GM18867 (cell line): ENCODE measurements around the gene ZNF688.
A peak's percentile ranks its signal among the peaks of the same experiment; 100 is the strongest.

Experiments used
- ATAC-seq: cut with Tn5 transposase; IDR thresholded peaks from one replicate; pipeline ENCODE4 v1.9.1; 2021; ENCODE audit warnings: mild to moderate bottlenecking, moderate library complexity; ENCODE audit not compliant: unreplicated experiment

ZNF688 gene

DNA sequence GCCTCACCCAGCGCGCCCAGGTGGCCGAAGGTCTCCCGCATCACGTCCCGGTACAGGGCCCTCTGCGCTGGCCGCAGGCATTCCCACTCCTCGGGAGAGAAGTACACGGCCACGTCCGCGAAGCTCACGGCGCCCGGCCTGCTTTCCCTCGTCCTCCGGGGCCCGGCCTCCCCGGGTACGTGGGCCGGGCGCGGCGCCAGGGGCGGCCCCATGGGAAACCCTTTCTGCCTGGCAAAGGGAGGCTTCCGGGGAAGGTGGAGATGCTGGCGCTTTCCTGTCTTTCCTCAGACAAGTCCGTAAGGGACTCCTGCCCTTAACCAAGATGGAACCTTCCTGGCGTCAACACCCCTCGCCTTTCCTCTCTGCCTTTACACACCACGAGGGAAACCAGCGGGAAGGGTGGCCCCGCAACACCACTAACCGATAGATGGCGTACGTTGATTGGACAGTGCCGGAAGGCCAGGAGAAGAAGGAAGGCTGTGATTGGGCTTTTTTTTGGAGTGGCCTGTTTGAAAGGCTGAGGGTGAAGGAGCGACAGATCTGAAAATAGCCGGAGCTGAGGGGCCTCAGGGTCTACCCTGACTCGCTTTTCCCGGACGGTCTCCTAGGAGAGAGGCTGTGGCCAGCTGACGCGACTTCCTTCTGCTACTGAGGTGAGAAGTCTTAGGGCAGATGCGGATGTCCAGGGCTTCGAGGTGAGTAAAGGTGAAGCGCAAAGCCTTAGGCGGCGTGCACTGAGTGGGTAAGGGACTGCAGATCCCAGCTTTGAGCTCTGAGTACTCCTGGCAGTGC is 14.1 kb upstream of the ZNF688 start, which contains the start of gene ZNF785:
TSS of gene ZNF785 (minus strand) at position 298 of the 792 bp plus-strand sequence. CDS start at position 212, 86 bp downstream.
- peak; percentile 83 for ATAC-seq

DNA sequence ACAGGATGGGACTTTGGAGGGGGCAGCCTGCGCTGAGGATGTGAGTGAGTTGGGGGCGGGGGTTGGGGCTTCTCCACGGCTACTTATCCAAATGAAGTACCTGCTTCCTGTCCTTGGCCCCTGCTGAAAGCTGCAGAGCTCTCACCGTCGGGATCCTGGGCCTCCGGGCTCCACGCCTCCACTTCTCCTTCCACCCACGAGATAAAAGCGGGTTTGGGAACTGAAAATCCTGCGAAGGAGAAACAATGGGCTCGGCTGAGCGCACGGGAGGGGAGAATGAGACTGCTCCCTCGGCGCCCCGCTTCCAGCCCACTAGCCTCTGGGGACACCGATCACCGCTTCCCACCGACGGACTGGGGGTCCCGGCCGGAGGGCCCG is 13.5 kb upstream of the ZNF688 start:
- peak; percentile 30 for ATAC-seq

DNA sequence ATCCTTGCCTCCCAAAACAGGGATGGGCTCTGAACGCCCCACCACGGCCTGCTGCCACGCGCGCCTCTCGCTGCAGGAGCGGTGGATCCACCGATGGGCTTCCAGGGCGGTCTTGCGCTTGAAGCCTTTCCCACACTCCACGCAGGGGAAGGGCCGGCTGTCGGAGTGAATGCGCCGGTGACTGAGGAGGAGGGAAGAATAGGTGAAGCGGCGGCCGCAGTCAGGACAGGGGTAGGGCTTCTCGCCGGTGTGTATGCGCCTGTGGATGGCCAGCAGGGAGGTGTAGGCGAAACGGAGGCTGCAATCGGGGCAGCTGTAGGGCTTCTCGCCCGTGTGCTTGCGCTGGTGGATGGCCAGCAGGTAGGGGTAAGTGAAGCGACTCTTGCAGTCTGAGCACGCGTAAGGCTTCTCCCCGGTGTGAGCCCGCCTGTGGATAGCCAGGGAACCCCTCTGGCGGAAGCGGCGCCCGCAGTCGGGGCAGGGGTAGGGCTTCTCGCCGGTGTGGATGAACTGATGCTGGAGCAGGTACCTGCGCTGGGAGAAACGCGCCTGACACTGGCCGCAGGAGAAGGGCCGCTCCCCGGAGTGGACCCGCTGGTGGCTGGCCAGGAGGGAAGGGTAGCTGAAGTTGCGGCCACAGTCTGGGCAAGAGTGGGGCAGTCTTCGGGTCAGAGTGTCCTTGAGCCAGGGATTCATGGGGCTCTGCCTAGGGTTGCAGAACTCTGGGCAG is 11.3 kb upstream of the ZNF688 start:
- ATAC-seq, result no peak

DNA sequence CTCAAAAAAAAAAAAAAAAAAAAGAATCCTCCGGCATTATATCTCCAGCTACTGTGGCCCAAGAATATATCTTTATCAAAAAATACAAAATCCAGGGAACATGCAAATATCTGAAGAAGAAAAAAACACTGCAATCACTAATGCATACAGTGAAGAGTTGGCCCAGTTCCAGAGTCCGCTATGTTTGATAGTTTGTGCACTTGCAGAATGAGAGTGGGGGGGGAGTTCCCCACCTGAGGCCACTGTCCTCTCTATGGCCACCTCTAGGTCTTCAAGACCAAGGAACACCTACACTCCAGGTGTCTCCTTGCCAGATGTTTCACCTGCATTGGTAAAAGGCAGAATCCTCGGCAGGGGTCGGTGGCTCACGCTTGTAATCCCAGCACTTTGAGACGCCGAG is 9.9 kb upstream of the ZNF688 start:
- ATAC-seq, result no peak

DNA sequence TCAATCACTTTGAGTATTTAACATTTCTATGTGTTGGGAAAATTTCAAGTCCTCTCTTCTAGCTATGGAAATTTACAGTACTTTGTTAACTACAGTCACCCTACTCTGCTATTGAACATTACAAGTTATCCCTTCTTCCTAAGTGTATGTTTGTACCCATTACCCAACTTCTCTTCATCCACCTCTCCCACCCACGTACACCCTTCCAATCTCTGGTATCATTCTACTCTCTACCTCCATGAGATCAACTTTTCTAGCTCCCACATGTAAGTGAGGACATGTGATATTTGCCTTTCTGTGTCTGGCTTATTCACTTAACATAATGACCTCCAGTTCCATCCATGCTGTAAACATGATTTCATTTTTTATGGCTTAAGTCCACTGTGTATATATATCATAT is 3.2 kb upstream of the ZNF688 start:
- no peak for ATAC-seq

DNA sequence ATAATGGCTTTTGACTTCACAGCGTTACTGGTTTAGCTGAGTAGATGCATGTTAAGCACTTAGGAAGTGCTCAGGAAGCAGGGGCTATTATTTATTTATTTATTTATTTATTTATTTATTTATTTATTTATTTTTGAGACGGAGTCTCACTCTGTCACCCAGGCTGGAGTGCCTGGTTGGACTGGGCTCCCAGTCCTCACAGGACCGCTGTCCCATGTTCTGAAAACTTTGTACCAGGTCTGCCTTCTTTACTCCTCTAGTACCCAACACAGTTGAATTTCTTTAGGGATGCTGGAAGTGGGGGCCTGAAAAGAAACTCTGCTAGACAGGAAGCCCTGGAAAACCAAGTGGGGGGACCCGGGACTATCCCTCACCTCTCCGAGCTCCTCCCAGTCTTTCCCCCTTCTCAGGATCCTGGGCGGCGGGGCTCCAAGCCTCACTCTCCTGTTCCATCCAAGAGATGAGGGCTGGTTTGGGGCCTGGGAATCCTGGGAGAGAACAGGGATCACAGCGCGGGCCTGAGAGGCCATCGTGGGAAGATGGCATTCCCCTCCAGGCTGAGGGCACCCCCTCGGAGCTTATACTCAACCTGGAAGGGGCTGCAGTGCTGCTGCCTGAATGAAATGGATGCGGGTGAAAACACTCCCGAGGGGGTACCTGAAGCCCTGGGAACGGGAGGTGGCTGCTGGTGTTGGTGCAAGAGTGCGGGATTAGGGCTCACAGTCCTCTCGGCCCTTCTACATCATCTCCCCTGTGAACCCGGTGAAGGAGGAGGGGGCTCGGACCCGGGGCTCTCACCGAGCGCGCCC is 674 bp downstream of the ZNF688 start:
- no peak for ATAC-seq

DNA sequence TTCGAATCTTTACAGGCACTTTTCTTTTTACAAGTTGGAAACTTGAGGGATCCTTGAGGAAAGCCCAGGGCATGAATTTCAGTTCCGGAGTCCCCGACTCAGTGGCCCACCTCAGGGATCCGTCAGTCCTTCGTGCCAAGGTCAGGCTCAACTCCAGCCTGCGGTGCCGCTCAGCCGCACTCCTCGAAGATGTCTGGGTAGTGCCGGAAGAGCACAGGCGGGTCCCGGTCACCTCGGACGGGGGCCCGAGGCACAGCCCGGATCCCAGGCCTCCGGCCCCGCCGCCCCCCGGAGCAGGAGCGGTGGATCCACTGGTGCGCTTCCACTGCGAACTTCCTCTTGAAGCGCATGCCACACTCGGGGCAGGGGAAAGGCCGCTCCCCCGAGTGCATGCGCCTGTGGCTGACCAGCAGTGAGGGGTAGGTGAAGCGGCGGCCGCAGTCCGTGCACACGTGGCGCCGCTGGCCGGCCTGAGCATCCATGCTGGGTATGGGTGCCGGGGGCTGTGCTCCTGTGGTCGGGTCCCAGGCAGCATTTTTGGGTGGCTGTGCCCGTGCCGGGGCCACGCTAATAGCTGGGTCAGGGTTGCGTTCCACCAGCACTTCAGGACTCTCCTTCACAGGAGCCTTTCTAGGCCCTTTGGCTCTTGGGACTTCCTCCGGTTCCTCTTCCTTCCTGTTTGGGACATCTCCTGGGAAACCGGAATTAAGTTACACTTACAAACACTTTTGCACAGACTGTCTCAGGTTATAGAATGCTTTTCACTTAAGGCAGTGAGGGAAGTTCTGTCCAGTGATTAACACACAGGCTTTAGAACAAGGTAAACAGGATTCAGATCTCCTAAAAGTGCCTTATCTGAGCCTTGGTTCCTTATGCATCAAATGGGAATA is 1.5 kb downstream of the ZNF688 start:
- no peak for ATAC-seq

DNA sequence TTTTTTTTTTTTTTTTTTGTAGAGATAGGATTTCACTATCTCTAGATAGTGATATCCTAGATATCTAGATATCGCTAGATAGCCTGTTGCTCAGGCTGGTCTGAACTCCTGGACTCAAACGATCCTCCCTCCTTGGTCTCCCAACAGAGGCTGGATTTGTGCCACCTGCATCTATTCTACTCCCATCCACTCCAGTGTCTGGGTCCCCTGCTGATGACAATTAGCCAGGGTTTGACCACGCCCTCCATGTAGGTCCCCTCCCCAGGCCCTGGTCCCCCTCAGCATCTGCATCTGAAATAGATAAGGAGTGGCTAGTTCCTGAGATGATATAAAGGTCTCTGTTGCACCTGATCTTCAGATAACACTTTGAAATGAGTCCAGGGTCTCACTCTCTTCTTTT is 2.2 kb downstream of the ZNF688 start:
- no peak for ATAC-seq

DNA sequence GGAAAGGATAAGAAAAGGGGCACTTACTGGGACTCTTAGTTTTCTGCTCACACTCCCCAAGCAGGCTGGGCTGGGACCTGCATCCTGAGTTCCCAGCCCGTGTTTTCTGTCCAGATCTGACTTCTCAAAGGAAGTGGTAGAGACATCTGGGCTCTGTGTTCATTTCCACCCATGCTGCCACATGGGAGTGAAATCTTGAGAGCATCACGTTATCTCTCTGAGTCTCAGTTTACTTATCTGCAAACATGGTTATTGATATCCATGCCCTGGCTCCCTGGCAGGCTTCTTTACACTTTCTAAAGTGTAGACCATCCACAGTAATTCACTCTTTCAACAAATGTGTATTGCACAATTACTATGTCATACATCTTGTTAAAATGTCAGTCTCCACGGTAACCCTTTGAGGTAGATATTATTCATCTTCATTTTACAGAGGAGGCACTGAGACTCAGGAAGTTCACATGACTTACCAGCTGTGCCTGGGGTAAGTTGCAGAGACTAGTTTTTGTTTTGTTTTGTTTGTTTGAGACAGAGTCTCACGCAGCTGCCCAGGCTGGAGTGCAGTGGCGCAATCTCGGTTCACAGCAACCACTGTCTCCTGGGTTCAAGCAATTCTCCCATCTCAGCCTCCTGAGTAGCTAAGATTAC is 3.4 kb downstream of the ZNF688 start:
- peak; percentile 36 for ATAC-seq

DNA sequence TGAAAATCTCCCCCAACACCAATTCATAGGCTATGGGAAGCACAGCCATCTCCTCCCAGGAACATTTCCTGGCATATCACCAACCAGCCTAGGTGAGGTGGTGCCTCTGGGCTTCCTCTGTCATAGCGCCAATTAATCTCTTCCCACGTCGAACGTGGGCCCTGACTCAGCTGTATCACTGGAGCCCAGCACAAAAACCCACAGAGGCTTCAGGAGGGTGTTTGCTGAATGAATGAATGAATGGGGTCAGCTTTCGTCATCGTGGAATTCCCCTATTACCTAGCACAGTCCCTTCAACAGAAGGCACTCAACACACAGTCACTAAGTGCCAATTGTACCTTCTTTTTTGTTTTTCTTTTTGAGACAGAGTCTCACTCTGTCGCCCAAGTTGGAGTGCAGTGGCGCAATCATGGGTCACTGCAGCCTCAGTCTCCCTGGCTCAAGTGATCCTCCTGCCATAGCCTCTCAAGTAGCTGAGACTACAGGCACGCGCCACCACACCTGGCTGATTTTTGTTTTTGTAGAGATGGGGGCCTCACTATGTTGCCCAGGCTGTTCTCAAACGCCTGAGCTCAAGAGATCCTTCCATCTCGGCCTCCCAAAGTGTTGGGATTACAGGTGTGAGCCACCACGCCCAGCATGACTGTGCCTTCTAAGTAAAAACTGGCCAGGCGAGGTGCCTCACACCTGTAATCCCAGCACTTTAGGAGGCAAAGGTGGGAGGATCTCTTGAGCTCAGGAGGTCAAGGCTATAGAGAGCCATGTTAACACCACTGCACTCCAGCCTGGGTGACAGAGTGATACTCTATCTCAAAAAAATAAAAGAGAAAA is 4.1 kb downstream of the ZNF688 start:
- ATAC-seq, result no peak

DNA sequence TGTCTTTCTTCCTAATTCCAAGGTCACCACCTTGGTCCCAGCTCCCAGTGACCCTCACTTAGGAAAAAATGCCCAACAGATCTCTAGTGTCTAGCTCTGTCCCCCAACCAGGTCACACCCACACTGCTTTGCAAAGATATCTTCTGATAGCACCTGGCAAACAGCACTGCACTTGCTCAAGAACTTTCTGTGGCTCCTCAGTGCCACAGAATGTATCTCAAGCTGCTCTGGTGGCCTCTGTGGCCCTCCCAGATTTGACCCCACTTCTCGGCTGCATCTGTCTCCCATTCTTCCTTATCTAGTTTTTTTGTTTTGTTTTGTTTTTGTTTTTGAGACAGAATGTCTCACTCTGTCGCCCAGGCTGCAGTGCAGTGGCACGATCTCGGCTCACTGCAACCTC is 5.0 kb downstream of the ZNF688 start:
- no peak for ATAC-seq

DNA sequence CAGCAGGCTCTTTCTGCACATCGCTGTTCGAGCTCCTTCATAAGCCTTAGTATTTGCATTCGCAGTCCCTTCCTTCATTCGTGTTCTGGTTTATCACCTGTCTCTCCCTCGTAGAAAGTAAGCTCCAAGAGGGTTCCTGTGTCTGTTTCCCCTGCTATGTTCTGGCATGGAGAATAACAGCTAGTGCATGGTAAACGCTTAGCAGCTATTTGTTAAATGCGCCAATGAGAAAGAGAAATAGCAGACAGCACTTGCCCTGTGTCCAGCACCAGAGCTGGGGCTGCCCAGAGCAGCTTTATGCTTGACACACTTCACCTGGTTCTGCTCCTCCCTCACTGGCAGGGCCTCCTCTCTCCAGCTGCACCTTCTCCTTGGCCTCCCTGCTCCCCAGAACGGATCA is 5.5 kb downstream of the ZNF688 start:
- no peak for ATAC-seq

DNA sequence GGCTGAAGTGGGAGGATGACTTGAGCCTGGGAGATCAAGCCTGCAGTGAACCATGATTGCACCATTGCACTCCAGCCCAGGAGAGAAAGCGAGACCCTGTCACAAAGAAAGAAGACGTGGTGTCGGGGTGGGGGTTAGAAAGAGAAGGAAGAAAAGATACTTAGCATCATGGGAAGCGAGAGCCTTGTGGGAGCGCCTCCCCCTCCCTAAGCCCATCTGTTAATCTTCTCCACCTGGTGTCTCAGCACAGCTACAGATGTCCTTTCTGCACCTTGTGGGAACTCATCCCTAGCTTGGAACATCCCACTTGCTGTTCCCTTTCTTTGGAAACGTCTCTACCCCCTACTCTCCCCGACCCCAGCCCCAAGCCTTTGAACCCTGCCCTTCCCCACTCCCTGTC is 6.0 kb downstream of the ZNF688 start:
- ATAC-seq, result no peak

DNA sequence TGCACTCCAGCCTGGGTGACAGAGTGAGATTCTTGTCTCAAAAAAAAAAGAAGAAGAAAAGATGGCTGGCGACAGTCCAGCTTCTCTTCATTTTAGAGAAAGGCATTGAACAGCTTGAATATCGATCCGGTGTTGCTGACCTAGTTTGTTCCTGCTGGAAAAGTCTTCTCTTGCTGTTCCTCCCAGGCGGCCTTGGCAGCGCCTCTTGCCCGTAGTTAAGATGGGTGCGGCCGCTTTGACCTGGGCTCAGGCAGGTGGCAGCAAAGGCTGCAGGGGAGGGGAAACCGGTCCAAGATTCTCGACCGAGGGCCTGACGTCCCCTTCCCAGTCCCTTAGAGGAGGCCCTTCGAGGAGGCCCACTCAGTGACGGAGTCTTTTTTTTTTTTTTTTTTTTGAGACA is 9.5 kb downstream of the ZNF688 start:
- no peak for ATAC-seq

DNA sequence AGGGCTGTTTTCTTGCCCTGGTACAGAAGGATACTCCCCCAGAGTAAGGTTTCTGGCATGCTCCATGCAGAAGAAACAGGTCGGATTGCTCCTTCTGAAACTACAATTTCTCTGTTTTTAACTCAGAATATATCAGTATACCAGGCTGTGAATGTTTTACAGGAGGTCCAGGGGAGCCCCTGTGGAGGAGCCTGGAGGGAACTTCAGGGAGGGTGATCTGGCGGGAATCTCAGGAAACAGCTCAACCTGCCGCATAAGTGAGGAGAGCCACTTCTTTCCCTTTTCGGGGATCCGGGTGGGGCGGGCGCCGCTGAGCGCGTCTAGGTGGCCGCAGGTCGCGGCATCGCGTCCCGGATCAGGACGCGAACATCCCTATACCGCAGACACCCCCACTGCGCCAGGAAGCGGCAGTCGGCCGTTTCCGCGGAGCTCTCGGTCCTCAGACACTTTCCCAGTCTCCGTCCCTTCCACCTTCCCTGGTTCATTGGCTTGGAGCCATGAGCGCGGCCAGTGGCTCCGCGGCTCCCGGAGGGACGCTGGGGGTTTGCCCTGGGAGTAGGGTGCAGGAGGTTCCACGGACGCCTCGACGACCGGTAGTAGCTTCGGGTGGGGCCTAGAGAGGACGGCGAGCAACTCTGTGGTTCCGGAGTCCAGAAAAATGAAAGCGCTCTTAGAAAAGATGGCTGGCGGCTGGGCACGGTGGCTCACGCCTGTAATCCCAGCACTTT is 10.3 kb downstream of the ZNF688 start:
- ATAC-seq, result no peak

DNA sequence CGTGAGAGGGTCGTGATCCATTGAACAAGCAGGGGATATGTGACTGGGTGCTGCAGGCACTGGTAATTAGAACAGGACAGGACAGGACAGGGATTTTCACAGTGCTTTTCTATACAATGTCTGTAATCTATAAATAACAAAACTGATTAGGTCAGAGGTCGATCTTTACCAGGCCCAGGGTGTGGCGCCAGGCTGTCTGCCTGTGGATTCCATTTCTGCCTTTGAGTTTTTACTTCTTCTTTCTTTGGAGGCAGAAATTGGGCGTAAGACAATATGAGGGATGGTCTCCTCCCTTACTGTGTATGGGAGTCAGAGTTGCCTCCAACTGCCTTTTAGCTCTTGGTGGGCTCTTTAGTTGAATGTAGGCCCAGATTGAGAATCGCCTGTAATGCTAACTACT is 11.8 kb downstream of the ZNF688 start:
- ATAC-seq, result no peak

DNA sequence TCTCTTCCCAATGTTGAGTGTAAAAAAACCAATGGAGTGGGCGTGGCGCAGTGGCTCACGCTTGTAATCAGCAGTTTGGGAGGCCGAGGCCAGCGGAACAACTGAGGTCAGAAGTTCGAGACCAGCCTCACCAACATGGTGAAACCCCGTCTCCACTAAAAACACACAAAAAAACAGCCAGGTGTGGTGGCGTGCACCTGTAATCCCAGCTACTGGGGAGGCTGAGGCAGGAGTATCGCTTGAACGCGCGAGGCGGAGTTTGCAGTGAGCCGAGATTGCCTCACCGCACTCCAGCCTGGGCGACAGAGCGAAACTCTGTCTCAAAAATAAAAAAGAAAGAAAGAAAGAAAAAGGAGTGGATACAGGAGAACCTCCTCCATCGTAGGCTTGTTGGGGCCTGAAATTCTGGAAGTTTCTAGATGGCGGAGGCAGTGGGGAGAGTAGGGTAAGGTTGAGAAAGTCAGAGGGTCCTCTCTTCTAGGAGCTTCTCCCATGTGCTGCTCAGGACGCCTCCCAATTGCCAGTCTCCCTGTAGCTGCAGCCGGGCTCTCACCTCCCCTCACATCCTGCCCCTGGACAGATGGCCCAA is 12.6 kb downstream of the ZNF688 start:
- no peak for ATAC-seq
